K562 (cell line): ENCODE measurements around the gene POLR1H. TPM values are rescaled to one million over a fixed set of nuclear protein-coding genes. Genes with fewer than 3 reads are reported as not detected.

Source experiments
- CBFA2T2 ChIP-seq: fragments of 450-650 bp; conservative IDR thresholded peaks from 2 replicates; pipeline ENCODE4 v1.6.1; 2017; ENCODE audit warnings: mild to moderate bottlenecking
- CREB5 ChIP-seq: fragments of 250-450 bp; sonication (Bioruptor Pico); IDR thresholded peaks from 2 replicates; pipeline ENCODE4 v1.5.0; 2020; ENCODE audit warnings: mild to moderate bottlenecking
- DMBX1 ChIP-seq: fragments of 250-450 bp; sonication (Bioruptor Pico); IDR thresholded peaks from 2 replicates; pipeline ENCODE4 v1.8.0; 2022; ENCODE audit warnings: inconsistent platforms, mild to moderate bottlenecking, moderate library complexity, borderline replicate concordance
- KAT8 ChIP-seq: fragments of 450-650 bp; IDR thresholded peaks from 2 replicates; pipeline ENCODE4 v1.6.1; 2016; ENCODE audit warnings: low read depth, mild to moderate bottlenecking
- POLR2G ChIP-seq: fragments of 200-400 bp; formaldehyde crosslinking; IDR thresholded peaks from 2 replicates; pipeline ENCODE4 v1.6.1; 2017; ENCODE audit warnings: low read depth, mild to moderate bottlenecking, antibody characterized with exemption, low read length, moderate library complexity
- PTBP1 ChIP-seq: fragments of 200-400 bp; formaldehyde crosslinking; IDR thresholded peaks from 2 replicates; pipeline ENCODE4 v1.6.1; 2017; ENCODE audit warnings: low read depth, low read length
- RBBP5 ChIP-seq: fragments of 200-600 bp; sonication (generic); IDR thresholded peaks from 2 replicates; pipeline ENCODE4 v1.6.1; 2012; ENCODE audit warnings: borderline replicate concordance, mild to moderate bottlenecking, low read length, control low read depth, inconsistent platforms; ENCODE audit not compliant: insufficient read depth, poor library complexity, severe bottlenecking
- RERE ChIP-seq: sonication (generic); formaldehyde crosslinking; IDR thresholded peaks from 2 replicates; pipeline ENCODE4 v1.8.0; 2023; ENCODE audit warnings: missing genetic modification reagents, mild to moderate bottlenecking, borderline replicate concordance
- RFX1 ChIP-seq: fragments of 450-650 bp; IDR thresholded peaks from 2 replicates; pipeline ENCODE4 v1.6.1; 2016; ENCODE audit warnings: mild to moderate bottlenecking, moderate library complexity
- SAFB2 ChIP-seq: fragments of 200-400 bp; formaldehyde crosslinking; IDR thresholded peaks from 2 replicates; pipeline ENCODE4 v1.6.1; 2018; ENCODE audit warnings: borderline replicate concordance, low read length, low read depth, moderate library complexity; ENCODE audit not compliant: severe bottlenecking
- SRSF3 ChIP-seq: fragments of 200-400 bp; formaldehyde crosslinking; IDR thresholded peaks from 2 replicates; pipeline ENCODE4 v1.6.1; 2016; ENCODE audit warnings: mild to moderate bottlenecking, low read length, moderate library complexity; ENCODE audit not compliant: insufficient read depth
- ZMIZ1 ChIP-seq, 2 experiments: fragments of 150-350 bp in 1 of 2; IDR thresholded peaks; 2 replicates each; pipeline ENCODE4 v1.6.1; 2012 to 2016; ENCODE audit warnings: low read depth in 2 of 2, low read length in 2 of 2, mild to moderate bottlenecking in 1 of 2, moderate library complexity in 1 of 2
- ZNF232 ChIP-seq: sonication (generic); formaldehyde crosslinking; IDR thresholded peaks from 2 replicates; pipeline ENCODE4 v1.8.0; 2022; ENCODE audit warnings: mild to moderate bottlenecking, missing genetic modification reagents
- polyA plus RNA-seq, 8 experiments: library from polyadenylated mRNA; depleted of rRNA in 4 of 8; stranded (reverse) in 5 of 8; unstranded in 3 of 8; fragments of >200 nt; fragmentation: Nextera tagmentation in 2 of 8; fragmentation: Illumina TruSeq in 1 of 8; extraction: Ambion mirVana in 2 of 8; extraction: Trizol in 1 of 8; gene quantifications; 2 replicates each; pipeline versions ENCODE4 v1.2.1 to v1.2.3, GENCODE V29; 2011 to 2014; ENCODE audit warnings: inconsistent platforms in 1 of 8, missing spikeins in 1 of 8
- total RNA-seq, 7 experiments: library from RNA; depleted of rRNA in 6 of 7; stranded (reverse); fragments of >200 nt in 6 of 7; fragmentation: Illumina TruSeq in 2 of 7; extraction: Trizol in 2 of 7; gene quantifications; 2 replicates each; pipeline versions ENCODE4 v1.2.1 to v1.2.3, GENCODE V29; 2011 to 2021; ENCODE audit warnings: low replicate concordance in 1 of 7

Gene POLR1H
- total and polyA plus RNA-seq, 9 of the 15 experiments (the other 6 are each of a cell fraction or from before 2014, with no cell fraction given), result 92.2 to 333 (median 143) TPM

GRCh38 chr6:30061092-30061857 lies at the start of gene POLR1H (continued):
- TF ChIP-seq CBFA2T2 (no peak), SAFB2 (no peak), SRSF3 (no peak), KAT8 (no peak), CREB5 (0 out of 2 replicates have a peak, but pooled peaks have one; percentile 42), POLR2G (peak; percentile 93), ZMIZ1 (IDR thresholded peaks at IDR 0.05; ENCODE audit: low read depth in 2 of 2, low read length in 2 of 2) (no peak), PTBP1 (no peak; the same call in 1 of the 2 replicates), DMBX1 (CRISPR knock-in tag) (no peak), ZNF232 (CRISPR knock-in tag) (no peak), RBBP5 (peak; percentile 93), RFX1 (no peak), RERE (CRISPR knock-in tag) (no peak)
